CD4-positive, alpha-beta T cell (primary cell): ENCODE measurements around the gene FAM110D. TPM values are rescaled to one million over a fixed set of nuclear protein-coding genes. Genes with fewer than 3 reads are reported as not detected.
A peak's percentile ranks its signal among the peaks of the same experiment; 100 is the strongest.

Experiments
- ATAC-seq: fragments of 200-7000 bp; cut with Tn5 transposase; one replicate; pipeline ENCODE4 v1.10.0; 2022; ENCODE audit warnings: mild to moderate bottlenecking; ENCODE audit not compliant: poor library complexity
- CTCF ChIA-PET: fragments of 350-600 bp; sonication (Branson Sonifier 250); formaldehyde crosslinking; loops from one replicate; lab custom pipeline; 2021; ENCODE audit warnings: antibody characterized with exemption, inconsistent platforms; lab: Charles Lee
- POLR2A ChIA-PET: fragments of 350-600 bp; sonication (Branson Sonifier 250); formaldehyde crosslinking; loops from one replicate; lab custom pipeline; 2021; ENCODE audit warnings: antibody characterized with exemption, inconsistent platforms; lab: Charles Lee
- DNase-seq, 14 experiments: peaks; one replicate each; pipeline ENCODE4 v3.0.0-alpha.2; 2013 to 2020; ENCODE audit warnings: mixed read lengths in 2 of 14
- H3K27ac ChIP-seq, 2 donors: one replicate each; pipeline versions ENCODE4 v1.5.1 to v1.7.0; 2013; ENCODE audit warnings: low read length in 2 of 2, low read depth in 1 of 2, mild to moderate bottlenecking in 1 of 2
- H3K27me3 ChIP-seq, 2 experiments: 1 replicate in 1 of 2; 2 replicates in 1 of 2; pipeline versions ENCODE4 v1.6.1 to v1.7.0; 2013; ENCODE audit warnings: low read length in 2 of 2, control low read depth in 1 of 2, mild to moderate bottlenecking in 1 of 2, moderate library complexity in 1 of 2; ENCODE audit not compliant: insufficient read depth in 2 of 2, control insufficient read depth in 1 of 2
- H3K36me3 ChIP-seq: one replicate; pipeline ENCODE4 v1.6.1; 2013; ENCODE audit warnings: low read length, control low read depth; ENCODE audit not compliant: insufficient read depth
- H3K4me1 ChIP-seq: one replicate; pipeline ENCODE4 v1.6.1; 2013; ENCODE audit warnings: low read length, control low read depth; ENCODE audit not compliant: insufficient read depth
- H3K4me3 ChIP-seq: one replicate; pipeline ENCODE4 v1.5.1; 2013; ENCODE audit warnings: mild to moderate bottlenecking, low read length, moderate library complexity
- H3K9me3 ChIP-seq, 2 experiments: 1 replicate in 1 of 2; 2 replicates in 1 of 2; pipeline versions ENCODE4 v1.6.1 to v1.7.0; 2013; ENCODE audit warnings: low read length in 2 of 2, mild to moderate bottlenecking in 2 of 2, control low read depth in 1 of 2, moderate library complexity in 1 of 2; ENCODE audit not compliant: control insufficient read depth in 1 of 2, insufficient read depth in 1 of 2
- H3K27ac Mint-ChIP-seq: one replicate; pipeline ENCODE4 v1.8.0; 2020; ENCODE audit warnings: mixed read lengths
- H3K27me3 Mint-ChIP-seq: one replicate; pipeline ENCODE4 v1.8.0; 2021; ENCODE audit warnings: mixed read lengths
- H3K36me3 Mint-ChIP-seq: one replicate; pipeline ENCODE4 v1.8.0; 2021; ENCODE audit warnings: low read depth, mixed read lengths
- H3K4me1 Mint-ChIP-seq: one replicate; pipeline ENCODE4 v1.8.0; 2021; ENCODE audit warnings: low read depth, mixed read lengths
- H3K4me3 Mint-ChIP-seq: one replicate; pipeline ENCODE4 v1.8.0; 2020; ENCODE audit warnings: mild to moderate bottlenecking, mixed read lengths
- H3K9me3 Mint-ChIP-seq: one replicate; pipeline ENCODE4 v1.8.0; 2020; ENCODE audit warnings: mixed read lengths
- CTCF ChIP-seq: fragments of 200-600 bp; IDR thresholded peaks from one replicate; pipeline ENCODE4 v1.8.0; 2022; ENCODE audit warnings: antibody characterized with exemption, mild to moderate bottlenecking
- intact Hi-C, 2 experiments: fragments of 100-400 bp; cut with DNase I in 1 of 2; cut with micrococcal nuclease in 1 of 2; formaldehyde crosslinking; loops; one replicate each; pipeline versions ENCODE4 v1.15.1 to v1.9.0; 2023 to 2025; cut with DNase I, micrococcal nuclease
- polyA plus RNA-seq, 2 donors: library from polyadenylated mRNA; unstranded; fragments of 120-200 nt; gene quantifications; one replicate each; pipeline ENCODE4 v1.2.1, GENCODE V29; 2013
- total RNA-seq, 174 experiments: library from RNA in 2 of 174; stranded (reverse) in 2 of 174; gene quantifications; one replicate each; pipeline ENCODE4 v1.2.3 and lab custom pipeline; 2021 to 2026

Gene FAM110D
- total RNA-seq, result not detected
- polyA plus RNA-seq (2013, experiment 1 of 2), result not detected
- 0.03 TPM for polyA plus RNA-seq (2013, experiment 2 of 2)
- total RNA-seq (lab: John Stamatoyannopoulos, UW), result 0 to 0.32 (median 0) reads per million in 172 experiments

GRCh38 chr1:26158908-26159742 lies at the start of gene FAM110D:
Gene FAM110D (plus strand): TSS chr1:26159079. CDS start chr1:26161292, 2,213 bp downstream.
- ATAC-seq (no peak), DNase-seq (no peak)
- intact Hi-C loops, result no loop called here
- no peaks in the 10 kb centered on the region for H3K9me3 Mint-ChIP-seq
- TF ChIP-seq CTCF, result no peak
- peaks cover 5% of the 10 kb centered on the region for H3K4me1 Mint-ChIP-seq
- Histone ChIP-seq H3K27me3 (peaks cover 30 to 44% of the 10 kb centered on the region in 2 experiments), H3K4me3 (no peak within 1 kb of the TSS), H3K36me3 (no peaks in the 10 kb centered on the region), H3K27ac (no peak within 1 kb of the TSS), H3K4me1 (peaks cover 27% of the 10 kb centered on the region), H3K9me3 (no peaks in the 10 kb centered on the region)
- ChIA-PET POLR2A (no interaction called here), CTCF (no interaction called here)
- no peaks in the 10 kb centered on the region for H3K36me3 Mint-ChIP-seq
- peaks cover 54% of the 10 kb centered on the region for H3K27me3 Mint-ChIP-seq
- peak within 1 kb of the TSS; percentile 51 for H3K4me3 Mint-ChIP-seq
- no peak within 1 kb of the TSS for H3K27ac Mint-ChIP-seq

DNA sequence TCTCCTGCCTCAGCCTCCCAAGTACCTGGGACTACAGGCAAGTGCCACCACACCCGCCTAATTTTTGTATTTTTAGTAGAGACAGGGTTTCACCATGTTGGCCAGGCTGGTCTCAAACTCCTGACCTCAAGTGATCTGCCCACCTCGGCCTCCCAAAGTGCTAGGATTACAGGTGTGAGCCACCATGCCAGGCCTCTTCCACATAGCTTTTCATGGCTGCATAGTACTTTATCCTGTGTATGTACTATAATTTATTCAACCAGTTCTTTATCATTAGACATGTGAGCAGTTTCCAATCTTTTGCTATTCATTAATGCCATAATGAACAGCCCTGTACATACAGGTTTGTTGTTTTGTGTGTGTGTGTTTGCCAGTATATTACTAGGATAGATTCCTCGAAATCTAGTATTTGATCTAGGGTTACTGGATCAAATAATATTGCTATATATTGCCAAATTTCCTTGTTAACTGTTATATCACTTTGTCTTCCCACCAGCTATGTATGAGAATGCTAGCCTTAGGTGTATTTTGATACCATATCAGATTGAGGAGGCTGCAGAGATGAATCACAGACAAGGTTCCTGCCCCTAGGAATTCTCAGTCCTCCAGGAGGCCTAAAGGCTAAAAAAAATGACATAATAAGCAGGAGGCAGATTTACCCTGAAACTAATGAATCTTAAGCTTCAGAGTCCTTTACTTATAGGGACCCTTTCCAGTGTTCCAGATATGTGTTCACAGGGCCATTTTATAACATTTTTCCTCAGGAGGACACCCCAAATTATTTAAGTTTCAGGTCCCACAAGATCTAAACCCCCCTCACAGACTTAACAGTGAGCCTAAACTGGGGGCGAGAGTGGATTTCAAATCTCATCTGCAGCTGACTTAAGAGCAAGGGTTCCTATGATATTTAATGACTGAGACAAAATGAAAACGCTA lies 49.4 kb upstream of the FAM110D start:
- ChIA-PET POLR2A (interaction anchor here (1.6 to 2.3 kb wide), 3 partner anchors 13 to 36 kb away, joined by 6 to 24 read pairs (median 17); no protein-coding TSS in a partner anchor), CTCF (interaction anchor here (0.6 to 1.9 kb wide), 6 partner anchors 17 to 279 kb away, joined by 3 to 10 read pairs (median 4); partner anchors contain the start of genes CEP85 and ZNF593)
- no peak for TF ChIP-seq CTCF
- Histone ChIP-seq H3K4me3 (no peak overlapping the region), H3K36me3 (peaks cover 4% of the 10 kb centered on the region), H3K27me3 (no peaks in the 10 kb centered on the region), H3K9me3 (no peaks in the 10 kb centered on the region), H3K4me1 (peaks cover 29% of the 10 kb centered on the region), H3K27ac (no peak overlapping the region)
- intact Hi-C loops, result loop anchor here (2.0 to 10.0 kb wide), 6 partner anchors 72 to 865 kb away; partner anchors contain the start of genes CEP85 (in 2 of the 2), RSRP1 (in 1 of the 2) and STMN1 (in 1 of the 2)
- ATAC-seq (no peak), DNase-seq (no peak)
- Mint-ChIP-seq H3K4me1 (peaks cover 38% of the 10 kb centered on the region), H3K27ac (peak overlapping the region; percentile 92), H3K36me3 (peaks cover 23% of the 10 kb centered on the region), H3K4me3 (peak overlapping the region; percentile 94), H3K27me3 (no peaks in the 10 kb centered on the region), H3K9me3 (no peaks in the 10 kb centered on the region)
